ENCODE measurements around the gene CCDC170. TPM values are rescaled to one million over a fixed set of nuclear protein-coding genes. Genes with fewer than 3 reads are reported as not detected.
A peak's percentile ranks its signal among the peaks of the same experiment; 100 is the strongest.
"Not testable (repeated sequence)": the region's sequence is repeated elsewhere in the genome, so short reads cannot be mapped to it uniquely, and the experiment has no call there.

The CCDC170 gene
- total RNA-seq, 3 donors from 2014 or later (not counting 1 experiment from before 2014, with no cell fraction given), result 0.20 to 0.96 (median 0.25) TPM

DNA sequence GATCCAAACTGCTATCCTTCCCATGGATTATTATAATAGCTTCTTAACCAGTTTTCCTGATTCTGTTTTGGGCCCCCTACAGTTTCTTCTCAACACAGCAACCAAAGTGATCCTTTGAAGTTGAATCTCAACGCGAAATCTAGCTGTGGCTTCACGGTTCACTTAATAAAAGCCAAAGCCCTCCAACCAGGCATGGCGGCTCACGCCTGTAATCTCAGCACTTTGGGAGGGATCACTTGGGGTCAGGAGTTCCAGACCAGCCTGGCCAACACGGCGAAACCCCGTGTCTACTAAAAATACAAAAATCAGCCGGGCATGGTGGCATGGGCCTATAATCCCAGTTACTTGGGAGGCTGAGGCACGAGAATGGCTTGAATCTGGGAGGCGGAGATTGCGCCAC is 45.2 kb upstream of the CCDC170 start:
- no peak for TF ChIP-seq CTCF (IDR thresholded peaks at IDR 0.05)
- H3K27ac ChIP-seq (ENCODE audit: low read length), result no peak overlapping the region
- H3K36me3 Mint-ChIP-seq, result no peaks in the 10 kb centered on the region
- no peak overlapping the region for H3K4me3 ChIP-seq (ENCODE audit: low read length)
- DNase-seq (no peak), ATAC-seq (no peak)
- H3K27me3 Mint-ChIP-seq (ENCODE audit: low read depth in 2 of 2), result no peaks in the 10 kb centered on the region
- 95% methylated on average over 12 of the region's 12 CpGs for WGBS (ENCODE audit: insufficient coverage)
- H3K4me1 ChIP-seq (ENCODE audit: control insufficient read depth, insufficient read depth, low read length), result peaks cover 4% of the 10 kb centered on the region
- peaks cover 28% of the 10 kb centered on the region in 2 donors for H3K4me1 Mint-ChIP-seq
- H3K36me3 ChIP-seq (ENCODE audit: control insufficient read depth, insufficient read depth, low read length), result no peaks in the 10 kb centered on the region
- H3K4me3 Mint-ChIP-seq, result no peak overlapping the region
- no peaks in the 10 kb centered on the region for H3K9me3 ChIP-seq (ENCODE audit: control insufficient read depth, insufficient read depth, low read length)
- intact Hi-C loops (cut with micrococcal nuclease), result no loop called here
- H3K27me3 ChIP-seq (ENCODE audit: control insufficient read depth, insufficient read depth, low read length), result no peaks in the 10 kb centered on the region
- H3K9me3 Mint-ChIP-seq, result no peaks in the 10 kb centered on the region
- H3K27ac Mint-ChIP-seq, result no peak overlapping the region

DNA sequence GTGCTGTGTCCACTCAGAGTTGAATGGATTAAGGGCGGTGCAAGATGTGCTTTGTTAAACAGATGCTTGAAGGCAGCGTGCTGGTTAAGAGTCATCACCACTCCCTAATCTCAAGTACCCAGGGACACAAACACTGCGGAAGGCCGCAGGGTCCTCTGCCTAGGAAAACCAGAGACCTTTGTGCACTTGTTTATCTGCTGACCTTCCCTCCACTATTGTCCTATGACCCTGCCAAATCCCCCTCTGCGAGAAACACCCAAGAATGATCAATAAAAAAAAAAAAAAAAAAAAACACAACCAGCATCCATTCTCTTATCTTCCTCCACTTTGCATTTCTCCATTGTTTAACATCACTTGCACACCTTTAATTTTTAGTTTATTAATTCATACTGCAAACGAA is 42.9 kb upstream of the CCDC170 start:
- intact Hi-C loops (cut with micrococcal nuclease), result loop anchor here (5.0 kb wide), 1 partner anchor 851 kb away; no protein-coding TSS in a partner anchor
- not testable (repeated sequence) for H3K27ac ChIP-seq (ENCODE audit: low read length); H3K27me3 Mint-ChIP-seq (ENCODE audit: low read depth in 2 of 2); H3K4me3 ChIP-seq (ENCODE audit: low read length); H3K27me3 ChIP-seq (ENCODE audit: control insufficient read depth, insufficient read depth, low read length); DNase-seq; H3K9me3 ChIP-seq (ENCODE audit: control insufficient read depth, insufficient read depth, low read length); H3K9me3 Mint-ChIP-seq; H3K4me1 ChIP-seq (ENCODE audit: control insufficient read depth, insufficient read depth, low read length); H3K36me3 ChIP-seq (ENCODE audit: control insufficient read depth, insufficient read depth, low read length); H3K36me3 Mint-ChIP-seq; ATAC-seq
- WGBS (ENCODE audit: insufficient coverage), result 34% methylated on average over 2 of the region's 6 CpGs
- Mint-ChIP-seq H3K4me1 (peaks cover 40% of the 10 kb centered on the region in 2 donors), H3K27ac (peak overlapping the region; percentile 90 to 91), H3K4me3 (peak overlapping the region; percentile 98)

DNA sequence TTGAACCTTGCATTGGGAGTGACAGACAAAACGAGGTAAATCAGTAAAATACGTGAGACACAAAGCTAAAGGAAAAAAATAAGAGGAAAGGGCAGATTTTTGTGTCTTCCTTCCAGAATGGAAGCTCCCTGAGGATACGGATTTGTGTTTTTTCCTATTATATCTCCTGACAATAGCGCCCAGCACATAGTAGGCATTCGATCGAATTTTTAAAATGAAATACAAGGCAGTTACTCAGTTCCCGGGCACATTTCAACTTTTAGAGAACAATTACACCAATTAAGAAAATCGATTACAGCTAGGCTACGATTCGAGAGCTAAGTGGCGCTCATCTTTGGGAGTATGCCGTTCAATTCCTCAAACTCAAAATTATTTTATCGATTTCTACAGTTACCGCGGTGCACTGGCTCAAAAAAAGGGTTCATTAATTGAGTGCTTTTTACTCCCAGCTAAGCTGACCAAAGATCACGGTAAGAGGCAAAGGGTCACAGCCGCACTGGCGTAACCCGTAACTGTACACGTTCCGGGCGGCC is 42.3 kb upstream of the CCDC170 start:
- Mint-ChIP-seq H3K4me3 (peak overlapping the region; percentile 98), H3K36me3 (no peaks in the 10 kb centered on the region), H3K4me1 (peaks cover 40% of the 10 kb centered on the region in 2 donors), H3K27ac (peak overlapping the region; percentile 90 to 91), H3K9me3 (no peaks in the 10 kb centered on the region), H3K27me3 (ENCODE audit: low read depth in 2 of 2) (no peaks in the 10 kb centered on the region)
- no peak for DNase-seq
- WGBS (ENCODE audit: insufficient coverage), result 1% methylated on average over 22 of the region's 22 CpGs
- Histone ChIP-seq H3K4me3 (ENCODE audit: low read length) (peak overlapping the region; percentile 80), H3K9me3 (ENCODE audit: control insufficient read depth, insufficient read depth, low read length) (no peaks in the 10 kb centered on the region), H3K27ac (ENCODE audit: low read length) (peak overlapping the region; percentile 86), H3K36me3 (ENCODE audit: control insufficient read depth, insufficient read depth, low read length) (no peaks in the 10 kb centered on the region), H3K27me3 (ENCODE audit: control insufficient read depth, insufficient read depth, low read length) (no peaks in the 10 kb centered on the region), H3K4me1 (ENCODE audit: control insufficient read depth, insufficient read depth, low read length) (peaks cover 4% of the 10 kb centered on the region)
- no peak for TF ChIP-seq CTCF (IDR thresholded peaks at IDR 0.05)
- ATAC-seq, result peak in 2 of 3 donors; percentile 25 to 38
- intact Hi-C loops (cut with micrococcal nuclease), result loop anchor here (5.0 kb wide), 1 partner anchor 851 kb away; no protein-coding TSS in a partner anchor

- peaks cover 42 to 43% of the 10 kb centered on the region in 2 donors for H3K4me1 Mint-ChIP-seq
- H3K4me3 Mint-ChIP-seq, result peak within 1 kb of the TSS; percentile 98
- peak within 1 kb of the TSS; percentile 86 for H3K27ac ChIP-seq (ENCODE audit: low read length)
- ATAC-seq (peak; percentile 93 to 99 (median 95)), DNase-seq (peak; percentile 97 to 100)
- no peaks in the 10 kb centered on the region for H3K9me3 ChIP-seq (ENCODE audit: control insufficient read depth, insufficient read depth, low read length)
- H3K27me3 ChIP-seq (ENCODE audit: control insufficient read depth, insufficient read depth, low read length), result no peaks in the 10 kb centered on the region
- H3K27me3 Mint-ChIP-seq (ENCODE audit: low read depth in 2 of 2), result no peaks in the 10 kb centered on the region
- H3K36me3 ChIP-seq (ENCODE audit: control insufficient read depth, insufficient read depth, low read length), result no peaks in the 10 kb centered on the region
- peaks cover 4% of the 10 kb centered on the region for H3K4me1 ChIP-seq (ENCODE audit: control insufficient read depth, insufficient read depth, low read length)
- H3K36me3 Mint-ChIP-seq, result no peaks in the 10 kb centered on the region
- H3K4me3 ChIP-seq (ENCODE audit: low read length), result peak within 1 kb of the TSS; percentile 80
- H3K9me3 Mint-ChIP-seq, result no peaks in the 10 kb centered on the region
- TF ChIP-seq CTCF (IDR thresholded peaks at IDR 0.05), result no peak
- under 1% methylated on average over 74 of the region's 74 CpGs for WGBS (ENCODE audit: insufficient coverage)
- intact Hi-C loops (cut with micrococcal nuclease), result loop anchor here (1.0 to 5.0 kb wide), 4 partner anchors 62 to 1531 kb away; partner anchors contain the start of gene FBXO5
- H3K27ac Mint-ChIP-seq, result peak within 1 kb of the TSS; percentile 90 to 91
Observed at GRCh38 chr6:151451950-151452749, 41.7 kb upstream of the CCDC170 start, which contains the start of gene RMND1. Gene RMND1 (minus strand): TSS chr6:151452126. CDS start chr6:151445811, 6,315 bp downstream.
